CMK (cell line): Measurements from ENCODE around the gene C20orf144.
A peak's percentile ranks its signal among the peaks of the same experiment; 100 is the strongest.

ENCODE experiments used
- DNase-seq: peaks from one replicate; pipeline ENCODE4 v3.0.0-alpha.2; 2010; ENCODE audit warnings: low read depth

The C20orf144 gene

GRCh38 chr20:33666293-33667244, 4.4 kb downstream of the C20orf144 start, which contains the start of gene ACTL10:
TSS of gene ACTL10 (plus strand) at chr20:33666943. CDS start at chr20:33667498, 555 bp downstream.
- DNase-seq, result peak; percentile 93

- no peak for DNase-seq
These were observed 5.1 kb downstream of the C20orf144 start for GRCh38 chr20:33667245-33667675.

GRCh38 chr20:33667676-33668465, 5.7 kb downstream of the C20orf144 start:
- DNase-seq, result no peak

- no peak for DNase-seq
These were observed 6.5 kb downstream of the C20orf144 start for GRCh38 chr20:33668466-33669155.

- no peak for DNase-seq
These were observed 7.1 kb downstream of the C20orf144 start for GRCh38 chr20:33669224-33669623.

- no peak for DNase-seq
These were observed 7.9 kb downstream of the C20orf144 start for GRCh38 chr20:33669873-33670640.

- DNase-seq, result no peak
These were observed 8.8 kb downstream of the C20orf144 start for GRCh38 chr20:33670715-33671499.

GRCh38 chr20:33671573-33672288, 9.6 kb downstream of the C20orf144 start:
- DNase-seq, result no peak

GRCh38 chr20:33672426-33673113, 10.4 kb downstream of the C20orf144 start:
- DNase-seq, result no peak

- no peak for DNase-seq
These were observed 10.9 kb downstream of the C20orf144 start for GRCh38 chr20:33673114-33673409.

- no peak for DNase-seq
These were observed 11.5 kb downstream of the C20orf144 start for GRCh38 chr20:33673410-33674293.

- DNase-seq, result no peak
These were observed 12.4 kb downstream of the C20orf144 start, which contains the start of gene NECAB3 for GRCh38 chr20:33674294-33675135. TSS of gene NECAB3 (minus strand) at chr20:33674428. CDS start at chr20:33674352, 76 bp downstream.

GRCh38 chr20:33675136-33675959, 13.2 kb downstream of the C20orf144 start:
- DNase-seq, result no peak

- DNase-seq, result no peak
These were observed 14.0 kb downstream of the C20orf144 start for GRCh38 chr20:33676121-33676520.

GRCh38 chr20:33676652-33677645, 14.8 kb downstream of the C20orf144 start:
- no peak for DNase-seq
